GM18873 (cell line): ENCODE data around the gene DHX58.
A peak's percentile ranks its signal among the peaks of the same experiment; 100 is the strongest.

Experiments used
- ATAC-seq: cut with Tn5 transposase; IDR thresholded peaks from one replicate; pipeline ENCODE4 v1.9.1; 2021; ENCODE audit warnings: mild to moderate bottlenecking, moderate library complexity, moderate number of reproducible peaks; ENCODE audit not compliant: unreplicated experiment, low FRiP score

Gene DHX58

DNA sequence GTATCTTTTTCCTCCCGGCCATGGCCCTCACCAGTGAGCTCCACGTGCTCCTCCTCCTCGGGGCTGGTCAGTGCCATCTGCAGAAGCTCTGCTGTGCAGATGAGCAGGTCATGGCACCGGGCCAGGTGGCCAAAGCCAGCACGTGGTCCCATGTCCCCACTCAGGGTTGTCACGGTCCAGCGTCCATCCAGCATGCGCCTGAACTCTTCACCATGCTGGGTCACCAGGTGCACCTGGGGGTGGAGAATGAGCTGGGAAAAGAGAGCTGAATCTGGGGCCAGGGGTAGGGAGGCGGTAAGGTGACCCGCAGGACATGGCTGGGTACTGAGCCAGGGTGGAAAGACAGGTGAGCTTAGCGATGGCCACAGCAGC lies 1.3 kb downstream of the DHX58 start:
- no peak for ATAC-seq

DNA sequence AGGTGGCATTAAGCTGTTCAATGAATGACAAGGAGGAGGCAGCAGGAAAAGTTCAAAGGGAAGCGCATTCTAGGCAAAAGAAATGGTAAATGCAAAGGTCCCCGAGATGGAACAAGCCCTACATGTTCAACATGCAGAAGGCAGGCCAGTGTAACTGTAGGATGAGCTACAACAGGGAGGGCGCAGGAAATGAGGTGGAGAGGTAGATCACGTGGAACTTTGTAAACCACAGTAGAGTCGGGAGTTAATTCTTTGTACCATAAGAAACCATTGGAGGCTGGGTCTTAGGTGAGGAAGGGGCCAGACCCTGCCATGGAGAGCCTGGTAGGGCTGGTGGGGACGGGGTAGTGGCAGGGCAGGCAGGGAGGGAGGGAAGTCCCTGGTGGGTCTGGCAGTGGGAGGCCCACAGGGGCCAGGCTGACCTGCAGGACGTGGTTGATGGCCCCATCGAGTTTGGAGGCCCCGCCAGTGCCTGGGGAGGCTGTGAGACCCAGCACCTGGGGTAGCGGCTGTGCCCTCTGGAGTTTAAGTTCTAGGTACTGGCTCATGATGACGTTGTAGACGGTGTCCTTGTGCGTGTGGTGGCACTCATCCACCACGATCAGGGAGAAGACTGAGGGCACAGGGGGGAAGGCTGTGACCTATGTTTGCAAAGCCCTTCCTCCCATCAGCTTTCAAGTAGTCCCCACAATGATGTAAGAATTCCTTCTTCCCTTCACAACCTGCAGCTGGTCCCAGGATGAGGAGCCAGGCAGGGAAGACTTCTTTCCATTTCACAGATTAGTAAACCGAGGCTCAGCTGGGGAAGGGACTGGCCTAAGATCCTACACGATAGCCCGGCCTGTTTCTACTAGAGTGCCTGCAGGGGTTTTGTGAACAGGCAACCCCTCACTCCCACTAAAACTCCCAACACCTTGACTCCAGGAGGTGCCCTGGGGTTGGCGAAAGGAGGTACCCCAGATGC lies 1.9 kb downstream of the DHX58 start:
- ATAC-seq, result no peak

DNA sequence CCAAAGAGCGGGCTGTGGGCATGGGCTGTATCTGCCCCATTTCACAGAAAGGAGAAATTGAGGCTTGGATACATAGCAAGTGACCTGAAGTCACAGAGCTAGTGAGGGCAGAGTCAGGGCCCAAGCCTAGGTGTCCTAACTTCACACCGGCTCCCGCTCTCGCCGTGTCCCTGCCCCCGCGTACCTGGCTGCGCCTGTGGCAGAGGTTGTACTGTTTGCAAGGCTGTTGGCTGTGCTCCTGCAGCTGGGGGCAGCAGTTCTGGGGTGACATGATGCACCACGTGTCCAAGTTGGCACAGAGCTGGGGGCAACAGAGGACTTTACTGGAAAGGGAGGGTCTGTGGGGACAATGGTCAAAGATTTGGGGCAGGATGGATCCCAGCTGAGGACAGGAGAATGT lies 3.4 kb downstream of the DHX58 start:
- ATAC-seq, result no peak

DNA sequence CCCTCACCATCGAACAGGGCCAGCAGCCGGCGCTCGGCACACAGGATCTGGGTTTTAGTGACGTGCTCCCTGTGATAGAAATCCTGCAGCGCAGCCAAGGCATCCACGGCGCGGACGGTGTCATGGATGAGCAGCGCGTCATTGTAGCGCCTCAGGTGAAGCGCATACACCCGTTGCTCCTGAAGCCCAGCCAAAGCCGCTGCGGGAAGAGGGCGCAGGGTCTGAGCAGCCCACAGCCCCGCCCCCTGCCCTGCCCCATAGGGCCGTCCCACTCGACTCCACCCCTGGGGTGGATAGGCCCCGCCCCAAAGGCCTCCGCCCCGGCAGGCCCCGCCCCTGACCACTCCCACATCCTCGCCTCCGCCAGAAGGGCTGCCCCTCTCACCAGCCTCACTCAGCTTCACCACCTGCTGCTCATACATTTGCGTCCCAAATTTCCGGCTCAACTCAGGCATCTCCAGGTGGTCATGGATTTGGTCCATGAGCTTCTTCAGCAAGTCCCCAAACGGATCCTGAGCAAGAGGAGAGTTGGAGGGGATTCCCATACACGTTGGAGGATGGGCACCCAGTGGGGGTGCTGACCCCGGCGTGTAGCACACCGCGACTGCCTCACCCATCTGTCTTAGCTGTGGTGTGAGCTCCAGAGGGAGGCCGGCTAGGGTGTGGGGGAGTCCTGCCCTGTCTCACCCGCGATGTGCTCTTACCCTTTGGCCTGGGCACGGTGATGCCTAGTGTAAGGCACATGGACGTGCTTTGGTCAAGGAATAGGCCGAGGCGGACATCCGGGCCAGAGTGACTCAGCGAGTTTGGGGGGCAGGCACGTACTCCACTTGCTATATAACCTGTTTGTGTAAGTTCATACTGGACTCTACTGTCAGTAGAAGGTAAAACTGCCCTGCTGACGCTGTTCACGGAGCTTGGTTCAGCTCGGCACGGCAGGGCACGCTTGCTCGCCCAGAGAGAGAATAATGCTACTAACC lies 4.6 kb downstream of the DHX58 start:
- peak; percentile 41 for ATAC-seq

DNA sequence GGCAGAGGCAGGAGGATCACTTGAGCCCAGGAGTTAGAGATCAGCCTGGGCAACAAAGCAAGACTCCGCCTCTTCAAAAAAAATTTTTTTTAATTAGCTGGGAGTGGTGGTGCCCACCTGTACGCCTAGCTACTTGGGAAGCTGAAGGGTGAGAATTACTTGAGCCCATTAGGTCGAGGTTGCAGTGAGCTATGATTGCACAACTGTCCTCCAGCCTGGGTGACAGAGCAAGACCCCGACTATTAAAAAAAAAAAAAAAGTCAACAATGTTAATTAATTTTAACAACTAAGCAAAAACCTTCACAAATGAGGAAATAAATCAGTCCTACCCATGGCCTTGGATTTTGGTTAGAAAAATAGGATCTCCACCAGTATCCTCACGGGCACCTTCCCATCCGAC lies 5.4 kb downstream of the DHX58 start:
- ATAC-seq, result no peak

DNA sequence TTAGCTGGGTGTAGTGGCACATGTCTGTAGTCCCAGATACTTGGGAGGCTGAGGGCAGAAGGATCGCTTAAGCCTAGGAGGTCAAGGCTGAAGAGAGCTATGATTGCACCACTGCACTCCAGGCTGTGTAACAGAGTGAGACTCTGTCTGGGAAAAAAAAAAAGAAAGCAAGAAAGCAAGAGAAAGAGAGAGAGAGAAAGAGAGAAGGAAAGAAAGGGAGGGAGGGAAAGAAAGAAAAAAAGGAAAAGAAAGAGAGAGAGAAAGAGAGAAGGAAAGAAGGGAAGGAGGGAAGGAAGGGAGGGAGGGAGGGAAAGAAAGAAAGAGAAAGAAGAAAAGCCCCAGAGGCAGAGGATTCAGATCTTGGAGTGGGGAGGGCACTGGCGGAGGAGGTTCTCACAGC lies 6.5 kb downstream of the DHX58 start:
- ATAC-seq, result no peak

DNA sequence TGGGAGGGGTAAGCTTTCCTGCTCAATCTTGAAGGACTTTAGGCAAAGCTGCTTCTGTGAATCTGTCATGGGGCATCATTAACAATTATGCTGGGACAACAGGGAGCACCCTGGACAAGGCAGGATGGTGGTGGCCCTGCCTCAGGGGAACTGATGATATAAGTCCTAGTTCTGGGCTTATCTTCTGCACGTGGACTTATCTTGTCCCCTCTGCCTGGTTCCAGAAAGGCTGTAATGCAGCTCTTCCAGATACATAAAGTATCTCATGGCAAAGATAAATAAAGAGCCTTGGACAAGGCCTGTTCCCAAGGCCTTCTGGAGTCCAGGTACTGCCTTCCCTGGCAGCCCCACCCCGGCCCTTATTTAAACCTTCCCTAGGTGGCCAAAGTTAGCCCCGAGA lies 8.2 kb downstream of the DHX58 start:
- no peak for ATAC-seq

DNA sequence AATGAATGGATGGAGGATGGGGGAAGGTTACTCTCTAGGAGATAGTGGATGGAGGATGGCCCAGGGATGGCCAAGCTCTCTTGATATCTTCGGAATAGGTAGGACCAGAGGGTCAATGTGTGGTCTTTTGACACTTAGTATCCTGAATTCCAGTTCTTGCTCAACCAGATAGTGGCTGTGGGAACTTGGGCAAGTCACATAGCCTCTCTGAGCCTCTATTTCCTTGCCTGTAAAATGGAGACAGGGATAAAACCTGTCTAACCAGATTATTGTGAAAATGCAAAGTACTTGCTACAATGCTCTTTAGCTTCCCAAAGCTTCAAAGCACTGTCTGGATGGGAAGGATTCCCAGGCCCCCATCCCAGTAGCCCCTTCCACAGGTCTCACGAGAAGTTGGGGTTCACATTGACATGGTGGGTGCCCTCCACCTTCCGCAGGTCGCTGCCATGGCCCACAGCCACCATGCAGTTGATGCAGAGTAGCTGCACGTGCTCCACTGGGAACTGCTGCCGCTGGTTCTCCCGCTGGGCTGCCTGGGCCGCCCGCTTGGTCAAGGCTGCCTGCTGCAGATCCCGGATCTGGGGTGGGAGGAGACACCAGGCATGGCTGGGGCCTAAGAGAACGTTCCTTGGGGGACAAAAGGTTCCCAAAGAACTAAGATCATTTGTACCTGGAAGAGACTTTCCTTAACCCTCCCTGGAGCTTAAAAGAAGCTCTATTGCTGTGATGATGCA lies 9.1 kb downstream of the DHX58 start:
- ATAC-seq, result no peak

DNA sequence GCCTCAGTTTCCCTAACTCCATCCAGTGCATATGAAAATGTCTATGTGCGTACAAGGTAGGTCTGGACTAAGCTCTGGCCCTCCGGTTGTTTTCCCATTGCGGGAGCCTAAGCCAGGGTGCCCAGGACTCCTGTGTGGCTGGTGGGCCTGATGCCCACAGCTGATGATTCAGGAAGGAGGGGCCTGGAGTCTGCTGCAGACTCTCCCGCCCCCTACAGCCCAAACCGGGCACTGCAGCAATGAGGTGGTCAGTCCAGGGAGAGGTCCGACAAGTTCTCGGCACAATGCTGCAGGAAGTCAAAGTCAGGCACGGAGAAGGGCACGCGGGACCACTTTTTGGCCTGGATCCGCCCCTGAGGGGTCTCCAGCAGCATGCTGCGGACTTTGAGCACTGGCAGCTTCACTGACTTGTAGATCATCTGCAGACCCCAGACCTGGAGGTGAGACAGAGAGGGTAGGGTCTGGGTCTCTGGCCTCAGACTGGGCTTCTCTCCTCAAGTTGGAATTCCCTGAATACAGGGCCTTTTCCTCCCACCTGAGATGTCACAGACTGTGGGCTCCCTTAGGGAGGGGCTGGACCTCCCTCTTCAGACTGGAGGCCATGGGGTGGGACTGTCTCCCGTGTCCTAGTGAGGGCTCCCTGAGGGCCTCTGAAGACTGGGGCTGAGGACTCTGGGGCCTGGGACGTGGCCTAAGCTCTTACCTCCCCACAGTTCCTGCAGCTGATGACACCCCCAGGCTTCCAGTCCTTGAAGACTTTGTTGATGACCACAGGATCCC lies 10.8 kb downstream of the DHX58 start:
- ATAC-seq, result no peak

DNA sequence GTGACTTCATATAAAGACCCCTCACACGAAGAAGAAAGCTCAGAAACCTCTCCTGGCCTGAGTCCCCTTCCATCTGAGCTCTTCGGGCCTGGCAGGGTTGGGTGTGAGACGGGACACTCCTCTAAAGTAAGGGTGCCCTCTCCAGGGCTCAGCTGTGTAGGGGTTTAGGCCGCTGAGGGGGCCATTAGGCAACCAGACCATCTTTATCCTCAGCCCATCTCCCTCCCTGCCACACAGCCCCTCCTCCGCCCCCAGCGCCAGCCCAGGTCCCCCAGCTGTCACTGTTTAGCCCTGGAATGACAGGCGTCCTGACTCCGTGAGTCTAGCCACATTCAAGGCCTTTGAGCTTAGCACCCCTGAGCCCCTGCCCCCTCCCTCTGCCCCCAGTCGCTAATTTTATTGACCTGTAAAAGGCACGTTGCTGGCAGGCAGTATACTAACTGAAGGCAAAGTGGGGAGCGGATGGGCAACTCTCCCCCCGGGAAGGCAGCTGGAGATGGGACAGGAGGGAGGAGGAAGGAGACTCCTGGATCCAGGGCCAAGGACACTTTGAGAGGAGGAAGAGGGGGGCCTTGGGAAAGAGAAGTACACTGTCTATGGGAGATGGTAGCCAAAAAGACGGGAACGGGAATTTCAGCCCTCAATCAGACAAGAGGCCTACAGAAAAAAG lies 13.6 kb downstream of the DHX58 start:
- ATAC-seq, result no peak

DNA sequence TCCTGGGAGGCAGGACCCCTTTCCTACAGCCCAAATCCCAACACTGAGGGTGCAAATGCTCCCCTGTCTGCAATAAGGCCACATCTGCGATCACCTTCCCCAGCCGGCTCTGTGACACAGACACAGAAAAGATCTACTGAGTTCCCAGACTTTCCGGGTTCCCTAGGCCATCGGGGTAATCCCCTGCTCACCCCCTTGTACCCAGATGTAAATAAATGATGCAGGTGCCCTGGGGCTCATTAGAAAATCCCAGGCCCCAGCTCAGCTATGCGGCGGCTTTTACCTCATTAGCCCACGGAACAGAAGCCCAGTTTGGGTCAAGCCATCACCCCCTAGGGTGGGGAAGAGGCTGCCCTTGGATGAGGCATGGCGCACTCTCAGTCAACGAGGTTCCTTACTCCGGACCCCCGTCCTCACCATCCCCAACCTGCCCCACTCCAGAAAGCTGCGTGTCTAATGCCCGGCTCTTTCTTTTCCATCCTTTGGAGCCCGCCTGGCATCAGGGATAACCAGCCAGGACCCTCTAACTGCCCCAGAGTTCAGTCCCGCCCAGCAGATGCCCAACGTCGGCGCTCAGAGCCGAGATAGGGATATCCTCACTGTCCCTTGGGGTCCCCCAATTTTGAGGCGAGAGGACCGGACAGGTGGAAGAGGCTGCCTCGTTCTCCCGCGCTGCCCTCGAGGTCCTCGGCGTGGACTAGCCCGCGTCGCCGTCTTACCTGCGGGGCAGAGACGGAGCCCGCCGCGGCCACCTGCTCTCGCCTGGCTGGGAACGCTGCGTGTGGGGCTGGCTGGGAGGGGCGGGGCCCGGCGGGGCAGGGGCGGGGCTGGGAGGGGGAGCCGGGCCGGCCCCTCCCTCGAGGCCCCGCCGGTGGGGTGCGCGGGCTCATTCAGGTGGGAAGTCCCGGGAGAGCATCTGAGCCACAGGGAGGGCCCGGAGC lies 14.6 kb downstream of the DHX58 start, which contains the start of gene ZNF385C:
Gene ZNF385C (minus strand): TSS at position 783 of the 941 bp plus-strand sequence. CDS start 35,417 bp downstream, outside the sequence.
- ATAC-seq, result no peak

DNA sequence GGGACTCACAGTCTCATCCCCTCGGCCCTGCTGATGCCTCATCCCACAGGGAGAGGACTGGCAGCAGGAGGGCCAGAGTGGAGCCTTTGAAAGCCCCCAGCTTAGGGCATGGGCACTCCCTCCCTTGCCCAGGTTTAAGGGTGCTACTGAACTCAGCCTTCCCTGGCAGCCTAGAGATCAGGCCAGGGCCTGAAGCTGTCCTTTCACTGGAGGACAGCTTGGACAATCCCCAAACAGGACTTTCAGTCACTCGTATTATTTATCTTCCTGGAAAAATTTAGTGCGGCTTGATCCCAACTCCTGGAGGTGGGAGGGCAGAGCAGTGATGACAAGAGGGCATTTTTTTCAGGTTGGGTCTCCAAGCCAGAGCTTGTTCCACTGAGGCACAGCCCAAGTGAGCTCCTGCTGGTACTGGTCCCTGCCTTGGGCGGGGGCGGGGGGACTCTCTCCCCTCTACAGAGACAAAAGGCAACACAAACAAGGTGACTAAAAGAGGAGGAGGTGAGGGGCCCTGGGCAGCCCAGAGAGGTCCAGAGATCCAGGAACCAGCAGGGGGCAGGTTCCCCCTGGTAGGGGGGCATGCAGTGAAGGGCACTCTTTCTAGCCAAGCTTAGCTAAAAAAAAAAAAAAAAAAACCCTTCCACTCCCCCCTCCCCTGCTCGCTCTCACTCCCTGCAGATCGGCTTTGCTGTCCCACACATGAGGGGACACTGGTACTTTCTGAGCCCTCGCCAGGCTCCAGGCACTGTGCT lies 16.0 kb downstream of the DHX58 start:
- ATAC-seq, result no peak

DNA sequence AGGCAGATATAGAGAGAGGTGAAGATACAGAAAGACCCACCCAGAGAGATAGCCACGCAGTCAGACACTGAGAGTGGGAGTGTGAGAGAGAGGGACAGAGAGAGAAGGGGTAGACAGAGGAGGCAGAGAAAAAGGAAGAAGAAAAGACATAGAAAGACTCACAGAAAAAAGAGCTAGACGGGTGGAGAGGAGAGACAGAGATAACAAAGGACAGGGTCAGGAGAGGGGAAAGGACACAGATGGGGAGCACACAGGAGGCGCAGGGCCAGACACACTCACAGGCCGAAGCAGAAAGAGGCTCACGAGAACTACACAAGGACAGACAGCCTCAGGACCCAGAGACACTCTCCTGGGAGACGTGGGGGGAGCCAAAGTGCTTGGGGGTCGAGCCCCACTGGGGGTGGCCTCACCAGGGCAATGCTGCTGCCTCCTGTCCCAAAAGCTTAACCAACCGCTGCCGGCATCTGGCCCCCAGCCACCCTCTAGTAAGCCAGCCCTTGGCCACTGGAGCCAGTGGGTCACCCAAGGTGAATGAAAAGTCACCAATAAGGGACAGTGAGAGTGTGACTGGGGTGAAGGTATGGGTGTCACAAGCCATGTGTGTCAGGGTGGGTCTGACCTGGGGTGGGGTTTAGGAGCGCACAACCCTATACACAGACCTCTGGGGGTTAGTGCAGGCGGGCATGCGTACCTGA lies 18.0 kb downstream of the DHX58 start:
- no peak for ATAC-seq

DNA sequence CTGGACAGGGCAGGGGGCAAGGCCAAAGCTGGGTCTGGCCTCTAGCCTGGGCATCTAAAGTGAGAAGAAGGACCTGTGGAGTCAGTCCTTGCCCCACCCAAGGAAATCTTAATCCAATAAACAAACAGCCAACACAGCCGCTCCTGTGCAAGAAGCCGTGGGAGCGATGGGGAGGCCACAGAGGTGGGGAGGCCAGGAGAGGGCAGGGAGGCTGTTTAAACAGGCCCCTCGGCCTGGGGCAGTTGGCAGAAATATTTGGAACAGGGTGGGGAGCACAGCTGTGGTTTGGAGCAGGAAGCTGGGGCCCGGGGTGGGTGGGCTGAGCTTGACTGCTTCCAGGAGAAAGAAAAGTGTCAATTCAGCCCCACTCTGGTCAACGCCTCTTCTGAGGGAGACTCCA lies 19.6 kb downstream of the DHX58 start:
- ATAC-seq, result no peak

DNA sequence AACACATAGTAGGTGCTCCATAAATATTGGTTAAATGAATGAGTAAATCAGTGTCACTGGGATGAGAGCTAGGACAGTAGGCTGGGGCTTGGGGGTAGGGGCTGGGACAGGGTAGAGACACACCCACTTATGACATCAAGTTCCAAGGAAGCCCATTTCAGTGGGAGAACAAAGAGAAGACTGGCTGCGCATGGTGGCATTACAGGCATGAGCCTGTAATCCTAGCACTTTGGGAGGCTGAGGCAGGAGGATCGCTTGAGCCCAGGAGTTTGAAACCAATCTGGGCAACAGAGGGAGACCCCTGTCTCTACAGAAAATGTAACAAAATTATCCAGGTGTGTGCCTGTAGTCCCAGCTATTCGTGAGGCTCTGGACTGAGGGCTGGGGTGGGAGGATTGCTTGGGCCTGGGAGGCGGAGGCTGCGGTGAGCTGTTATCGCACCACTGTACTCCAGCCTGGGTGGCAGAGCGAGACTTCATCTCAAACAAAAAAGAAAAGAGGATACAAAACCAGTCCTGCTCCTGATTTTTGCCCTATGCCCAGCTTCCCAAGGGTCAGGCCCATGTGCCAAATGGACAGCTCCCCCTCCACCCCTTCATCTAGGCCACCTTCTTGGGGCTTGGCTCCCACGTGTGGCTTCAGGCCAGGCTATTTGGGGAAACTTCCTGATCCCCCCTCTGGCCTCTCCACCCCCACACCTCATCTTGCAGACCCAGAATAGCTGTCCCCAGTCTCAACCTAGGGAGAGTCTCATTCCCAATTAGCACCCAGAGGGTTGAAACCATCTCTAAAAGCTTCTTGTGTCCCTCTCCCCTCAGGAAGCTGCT lies 21.3 kb downstream of the DHX58 start:
- ATAC-seq, result no peak

DNA sequence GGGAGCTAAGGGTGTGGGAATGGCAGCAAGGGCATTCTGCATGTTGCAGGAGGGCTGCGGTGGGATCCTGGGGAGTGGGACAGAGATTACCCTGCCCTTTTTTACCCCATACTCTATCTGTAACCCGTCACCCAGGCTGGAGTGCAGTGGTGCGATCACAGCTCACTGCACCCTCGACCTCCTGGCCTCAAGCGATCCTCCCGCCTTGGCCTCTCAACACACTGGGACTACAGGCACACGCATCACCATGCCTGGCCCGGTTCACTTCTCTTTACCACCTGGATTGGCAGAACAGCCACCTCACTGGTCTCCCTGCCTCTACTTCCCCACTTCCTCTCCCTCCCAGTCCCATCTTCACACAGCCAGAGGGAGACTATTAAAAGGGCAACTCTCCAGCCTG lies 23.8 kb downstream of the DHX58 start:
- ATAC-seq, result no peak
